HepG2 (cell line): Measurements from ENCODE around the gene MAMLD1. TPM values are rescaled to one million over a fixed set of nuclear protein-coding genes. Genes with fewer than 3 reads are reported as not detected.
A peak's percentile ranks its signal among the peaks of the same experiment; 100 is the strongest.

Source experiments
- ASH2L ChIP-seq: fragments of 300-600, 200-600 bp; sonication (generic); IDR thresholded peaks from 2 replicates; pipeline ENCODE4 v1.7.0; 2017; ENCODE audit warnings: low read depth, mild to moderate bottlenecking, moderate library complexity, mixed read lengths, low read length; ENCODE audit not compliant: insufficient read length
- CHD2 ChIP-seq: IDR thresholded peaks from 2 replicates; pipeline ENCODE4 v1.6.1; 2011; ENCODE audit warnings: low read depth, low read length, improper control_type of control experiment
- HES4 ChIP-seq: sonication (generic); formaldehyde crosslinking; IDR thresholded peaks from 2 replicates; pipeline ENCODE4 v1.9.0; 2021; ENCODE audit warnings: mild to moderate bottlenecking, missing genetic modification reagents, borderline replicate concordance
- MIXL1 ChIP-seq: IDR thresholded peaks from 2 replicates; pipeline ENCODE4 v1.6.1; 2016
- NR2F1 ChIP-seq, 2 experiments: fragments of 450-650 bp in 1 of 2; formaldehyde crosslinking in 1 of 2; IDR thresholded peaks; 2 replicates each; pipeline versions ENCODE4 v1.5.0 to v1.6.1; 2016 to 2020; ENCODE audit warnings: mild to moderate bottlenecking in 1 of 2, missing compliant biosample characterization in 1 of 2, missing genetic modification reagents in 1 of 2, moderate library complexity in 1 of 2
- ONECUT2 ChIP-seq: sonication (generic); formaldehyde crosslinking; IDR thresholded peaks from 2 replicates; pipeline ENCODE4 v1.4.0; 2020; ENCODE audit warnings: missing genetic modification reagents
- PAF1 ChIP-seq: IDR thresholded peaks from 2 replicates; pipeline ENCODE4 v1.6.1; 2016; ENCODE audit warnings: missing genetic modification reagents, missing compliant biosample characterization
- PCBP2 ChIP-seq: fragments of 200-400 bp; formaldehyde crosslinking; optimal IDR thresholded peaks from 2 replicates; pipeline ENCODE3; 2018; ENCODE audit warnings: low read length, low read depth; ENCODE audit not compliant: poor library complexity, severe bottlenecking
- SALL2 ChIP-seq: sonication (generic); formaldehyde crosslinking; IDR thresholded peaks from 2 replicates; pipeline ENCODE4 v1.8.1; 2023; ENCODE audit warnings: mild to moderate bottlenecking, missing genetic modification reagents, inconsistent platforms
- SMAD9 ChIP-seq: sonication (generic); formaldehyde crosslinking; IDR thresholded peaks from 2 replicates; pipeline ENCODE4 v1.5.1; 2020; ENCODE audit warnings: mild to moderate bottlenecking, missing genetic modification reagents
- SP1 ChIP-seq, 2 experiments: fragments of 450-650 bp in 1 of 2; sonication (generic) in 1 of 2; formaldehyde crosslinking in 1 of 2; IDR thresholded peaks; 2 replicates each; pipeline versions ENCODE4 v1.4.0 to v1.6.1; 2016 to 2020; ENCODE audit warnings: missing genetic modification reagents in 1 of 2
- SRY ChIP-seq: sonication (generic); formaldehyde crosslinking; IDR thresholded peaks from 2 replicates; pipeline ENCODE4 v1.8.0; 2022; ENCODE audit warnings: mild to moderate bottlenecking, missing genetic modification reagents
- ZFX ChIP-seq: sonication (generic); formaldehyde crosslinking; IDR thresholded peaks from 2 replicates; pipeline ENCODE4 v1.4.0; 2020; ENCODE audit warnings: mild to moderate bottlenecking, low read depth, missing genetic modification reagents, moderate library complexity
- ZNF207 ChIP-seq: fragments of 450-650 bp; IDR thresholded peaks from 2 replicates; pipeline ENCODE4 v1.6.1; 2016; ENCODE audit warnings: antibody characterized with exemption, borderline replicate concordance
- ZNF552 ChIP-seq: sonication (generic); formaldehyde crosslinking; IDR thresholded peaks from 2 replicates; pipeline ENCODE4 v1.9.0; 2022; ENCODE audit warnings: missing genetic modification reagents, mild to moderate bottlenecking, borderline replicate concordance
- ZNF746 ChIP-seq: sonication (generic); formaldehyde crosslinking; IDR thresholded peaks from 2 replicates; pipeline ENCODE4 v1.8.0; 2022; ENCODE audit warnings: mild to moderate bottlenecking, missing genetic modification reagents
- ZNF891 ChIP-seq: sonication (generic); formaldehyde crosslinking; IDR thresholded peaks from 2 replicates; pipeline ENCODE4 v1.5.0; 2020; ENCODE audit warnings: mild to moderate bottlenecking, missing genetic modification reagents
- polyA plus RNA-seq, 8 experiments: library from polyadenylated mRNA; depleted of rRNA in 3 of 8; stranded (reverse) in 7 of 8; unstranded in 1 of 8; fragments of >200 nt; fragmentation: Illumina TruSeq in 4 of 8; extraction: Trizol in 4 of 8; gene quantifications; 2 replicates each; pipeline versions ENCODE4 v1.2.1 to v1.2.3, GENCODE V29; 2011 to 2016; ENCODE audit warnings: low read depth in 4 of 8, missing spikeins in 1 of 8, mixed read lengths in 1 of 8; ENCODE audit not compliant: insufficient read depth in 1 of 8
- total RNA-seq, 5 experiments: library from RNA; depleted of rRNA; stranded (reverse); fragments of >200 nt; fragmentation: Illumina TruSeq; extraction: Trizol; gene quantifications; 2 replicates each; pipeline ENCODE4 v1.2.3, GENCODE V29; 2016; ENCODE audit warnings: low read depth in 1 of 5
- TF ChIP-seq, protein P1 (sequence below): sonication (generic); formaldehyde crosslinking; IDR thresholded peaks from one replicate; pipeline ENCODE4 v1.5.1; 2020; ENCODE audit warnings: mild to moderate bottlenecking, missing genetic modification reagents; ENCODE audit errors: not compliant biosample characterization
- TF ChIP-seq, protein P2 (sequence below): IDR thresholded peaks from 2 replicates; pipeline ENCODE4 v1.6.1; 2016; ENCODE audit warnings: missing compliant biosample characterization, missing genetic modification reagents, borderline replicate concordance
- TF ChIP-seq, protein P3 (sequence below): sonication (generic); formaldehyde crosslinking; IDR thresholded peaks from 2 replicates; pipeline ENCODE4 v1.9.0; 2021; ENCODE audit warnings: missing genetic modification reagents, mild to moderate bottlenecking, borderline replicate concordance

The MAMLD1 gene
- total and polyA plus RNA-seq, 2 of the 13 experiments (the other 11 are each of a cell fraction or from before 2014, with no cell fraction given), result not detected

DNA sequence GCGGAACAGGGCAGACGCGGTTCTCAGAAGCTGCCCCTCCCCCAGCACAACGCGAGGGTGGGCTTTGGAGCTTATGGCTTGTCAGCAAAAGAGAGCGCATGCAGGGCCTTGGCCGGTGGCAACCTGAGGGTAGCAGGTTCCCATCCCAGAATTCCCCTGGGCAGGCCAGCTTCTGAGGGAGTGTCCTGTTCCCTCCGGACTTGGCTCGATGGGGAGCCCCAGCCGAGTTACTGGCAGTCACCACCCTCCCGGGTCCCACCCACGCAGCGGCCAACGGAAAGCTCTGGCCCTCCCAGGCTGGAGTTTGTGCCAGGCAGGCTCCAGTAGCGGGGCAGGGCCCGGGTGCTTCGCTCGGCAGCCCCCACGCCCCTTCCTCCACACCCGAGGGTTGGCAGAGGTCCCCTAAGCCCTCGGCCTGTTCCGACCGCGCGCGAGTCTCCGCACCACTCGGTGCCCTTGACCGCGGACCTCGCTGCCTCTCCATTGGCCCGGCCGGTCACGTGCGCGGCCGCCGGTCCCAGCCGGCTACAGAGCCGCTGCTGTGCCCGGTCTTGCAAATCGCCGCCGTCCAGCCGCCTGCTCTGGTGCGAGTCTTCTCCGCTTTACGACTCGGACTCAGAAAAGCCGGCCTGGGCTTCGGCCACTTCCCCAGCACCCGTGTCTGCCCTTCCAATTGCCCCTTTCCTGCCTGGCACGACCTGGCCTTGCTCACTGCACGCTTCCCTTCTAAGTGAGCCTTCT lies 184.4 kb downstream of the MAMLD1 start (continued):
- TF ChIP-seq, protein P1, sequence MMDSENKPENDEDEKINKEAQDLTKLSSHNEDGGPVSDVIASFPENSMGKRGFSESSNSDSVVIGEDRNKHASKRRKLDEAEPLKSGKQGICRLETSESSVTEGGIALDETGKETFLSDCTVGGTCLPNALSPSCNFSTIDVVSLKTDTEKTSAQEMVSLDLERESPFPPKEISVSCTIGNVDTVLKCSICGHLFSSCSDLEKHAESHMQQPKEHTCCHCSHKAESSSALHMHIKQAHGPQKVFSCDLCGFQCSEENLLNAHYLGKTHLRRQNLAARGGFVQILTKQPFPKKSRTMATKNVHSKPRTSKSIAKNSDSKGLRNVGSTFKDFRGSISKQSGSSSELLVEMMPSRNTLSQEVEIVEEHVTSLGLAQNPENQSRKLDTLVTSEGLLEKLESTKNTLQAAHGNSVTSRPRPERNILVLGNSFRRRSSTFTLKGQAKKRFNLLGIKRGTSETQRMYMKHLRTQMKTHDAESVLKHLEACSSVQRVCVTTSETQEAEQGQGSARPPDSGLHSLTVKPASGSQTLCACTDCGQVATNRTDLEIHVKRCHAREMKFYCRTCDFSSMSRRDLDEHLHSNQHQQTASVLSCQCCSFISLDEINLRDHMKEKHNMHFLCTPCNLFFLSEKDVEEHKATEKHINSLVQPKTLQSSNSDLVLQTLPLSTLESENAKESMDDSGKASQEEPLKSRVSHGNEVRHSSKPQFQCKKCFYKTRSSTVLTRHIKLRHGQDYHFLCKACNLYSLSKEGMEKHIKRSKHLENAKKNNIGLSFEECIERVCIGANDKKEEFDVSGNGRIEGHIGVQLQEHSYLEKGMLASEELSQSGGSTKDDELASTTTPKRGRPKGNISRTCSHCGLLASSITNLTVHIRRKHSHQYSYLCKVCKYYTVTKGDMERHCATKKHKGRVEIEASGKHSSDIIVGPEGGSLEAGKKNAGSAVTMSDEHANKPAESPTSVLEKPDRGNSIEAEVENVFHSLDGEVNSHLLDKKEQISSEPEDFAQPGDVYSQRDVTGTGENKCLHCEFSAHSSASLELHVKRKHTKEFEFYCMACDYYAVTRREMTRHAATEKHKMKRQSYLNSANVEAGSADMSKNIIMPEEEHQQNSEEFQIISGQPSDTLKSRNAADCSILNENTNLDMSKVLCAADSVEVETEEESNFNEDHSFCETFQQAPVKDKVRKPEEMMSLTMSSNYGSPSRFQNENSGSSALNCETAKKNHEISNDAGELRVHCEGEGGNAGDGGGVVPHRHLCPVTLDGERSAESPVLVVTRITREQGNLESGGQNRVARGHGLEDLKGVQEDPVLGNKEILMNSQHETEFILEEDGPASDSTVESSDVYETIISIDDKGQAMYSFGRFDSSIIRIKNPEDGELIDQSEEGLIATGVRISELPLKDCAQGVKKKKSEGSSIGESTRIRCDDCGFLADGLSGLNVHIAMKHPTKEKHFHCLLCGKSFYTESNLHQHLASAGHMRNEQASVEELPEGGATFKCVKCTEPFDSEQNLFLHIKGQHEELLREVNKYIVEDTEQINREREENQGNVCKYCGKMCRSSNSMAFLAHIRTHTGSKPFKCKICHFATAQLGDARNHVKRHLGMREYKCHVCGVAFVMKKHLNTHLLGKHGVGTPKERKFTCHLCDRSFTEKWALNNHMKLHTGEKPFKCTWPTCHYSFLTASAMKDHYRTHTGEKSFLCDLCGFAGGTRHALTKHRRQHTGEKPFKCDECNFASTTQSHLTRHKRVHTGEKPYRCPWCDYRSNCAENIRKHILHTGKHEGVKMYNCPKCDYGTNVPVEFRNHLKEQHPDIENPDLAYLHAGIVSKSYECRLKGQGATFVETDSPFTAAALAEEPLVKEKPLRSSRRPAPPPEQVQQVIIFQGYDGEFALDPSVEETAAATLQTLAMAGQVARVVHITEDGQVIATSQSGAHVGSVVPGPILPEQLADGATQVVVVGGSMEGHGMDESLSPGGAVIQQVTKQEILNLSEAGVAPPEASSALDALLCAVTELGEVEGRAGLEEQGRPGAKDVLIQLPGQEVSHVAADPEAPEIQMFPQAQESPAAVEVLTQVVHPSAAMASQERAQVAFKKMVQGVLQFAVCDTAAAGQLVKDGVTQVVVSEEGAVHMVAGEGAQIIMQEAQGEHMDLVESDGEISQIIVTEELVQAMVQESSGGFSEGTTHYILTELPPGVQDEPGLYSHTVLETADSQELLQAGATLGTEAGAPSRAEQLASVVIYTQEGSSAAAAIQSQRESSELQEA (CRISPR knock-in tag), result peak; percentile 74
- TF ChIP-seq CHD2, result no peak
- TF ChIP-seq ZNF207, result no peak
- TF ChIP-seq ASH2L, result no peak
- TF ChIP-seq MIXL1 (CRISPR knock-in tag), result no peak
- TF ChIP-seq ZNF746 (CRISPR knock-in tag), result no peak
- no peak for TF ChIP-seq SALL2 (CRISPR knock-in tag)
- TF ChIP-seq, protein P2, sequence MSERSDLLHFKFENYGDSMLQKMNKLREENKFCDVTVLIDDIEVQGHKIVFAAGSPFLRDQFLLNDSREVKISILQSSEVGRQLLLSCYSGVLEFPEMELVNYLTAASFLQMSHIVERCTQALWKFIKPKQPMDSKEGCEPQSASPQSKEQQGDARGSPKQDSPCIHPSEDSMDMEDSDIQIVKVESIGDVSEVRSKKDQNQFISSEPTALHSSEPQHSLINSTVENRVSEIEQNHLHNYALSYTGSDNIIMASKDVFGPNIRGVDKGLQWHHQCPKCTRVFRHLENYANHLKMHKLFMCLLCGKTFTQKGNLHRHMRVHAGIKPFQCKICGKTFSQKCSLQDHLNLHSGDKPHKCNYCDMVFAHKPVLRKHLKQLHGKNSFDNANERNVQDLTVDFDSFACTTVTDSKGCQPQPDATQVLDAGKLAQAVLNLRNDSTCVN (CRISPR knock-in tag), result no peak
- no peak for TF ChIP-seq PCBP2
- TF ChIP-seq ZNF891 (CRISPR knock-in tag), result no peak
- TF ChIP-seq PAF1 (CRISPR knock-in tag), result no peak
- TF ChIP-seq HES4 (CRISPR knock-in tag), result no peak
- no peak for TF ChIP-seq ZNF552 (CRISPR knock-in tag)
- peak in 1 of 2 experiments; percentile 19; a peak in 1 of 4 replicates for TF ChIP-seq NR2F1 (CRISPR knock-in tag; IDR thresholded peaks at IDR 0.05)
- TF ChIP-seq SP1 (IDR thresholded peaks at IDR 0.05), result no peak
- TF ChIP-seq SP1 (CRISPR knock-in tag; IDR thresholded peaks at IDR 0.05), result no peak
- peak; percentile 53 for TF ChIP-seq ZFX (CRISPR knock-in tag)
- TF ChIP-seq SMAD9 (CRISPR knock-in tag), result no peak
- 0 out of 2 replicates have a peak, but pooled peaks have one; percentile 48 for TF ChIP-seq SRY (CRISPR knock-in tag)
- TF ChIP-seq ONECUT2, result no peak
- TF ChIP-seq, protein P3, sequence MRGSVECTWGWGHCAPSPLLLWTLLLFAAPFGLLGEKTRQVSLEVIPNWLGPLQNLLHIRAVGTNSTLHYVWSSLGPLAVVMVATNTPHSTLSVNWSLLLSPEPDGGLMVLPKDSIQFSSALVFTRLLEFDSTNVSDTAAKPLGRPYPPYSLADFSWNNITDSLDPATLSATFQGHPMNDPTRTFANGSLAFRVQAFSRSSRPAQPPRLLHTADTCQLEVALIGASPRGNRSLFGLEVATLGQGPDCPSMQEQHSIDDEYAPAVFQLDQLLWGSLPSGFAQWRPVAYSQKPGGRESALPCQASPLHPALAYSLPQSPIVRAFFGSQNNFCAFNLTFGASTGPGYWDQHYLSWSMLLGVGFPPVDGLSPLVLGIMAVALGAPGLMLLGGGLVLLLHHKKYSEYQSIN, result no peak
